ENCODE measurements around the gene ALDH7A1. TPM values are rescaled to one million over a fixed set of nuclear protein-coding genes. Genes with fewer than 3 reads are reported as not detected.

Gene ALDH7A1
- total and polyA plus RNA-seq, 10 of the 15 experiments (the other 5 are each of a cell fraction or from before 2014, with no cell fraction given), result 0.18 to 1.0 (median 0.41) TPM; not detected in 1

DNA sequence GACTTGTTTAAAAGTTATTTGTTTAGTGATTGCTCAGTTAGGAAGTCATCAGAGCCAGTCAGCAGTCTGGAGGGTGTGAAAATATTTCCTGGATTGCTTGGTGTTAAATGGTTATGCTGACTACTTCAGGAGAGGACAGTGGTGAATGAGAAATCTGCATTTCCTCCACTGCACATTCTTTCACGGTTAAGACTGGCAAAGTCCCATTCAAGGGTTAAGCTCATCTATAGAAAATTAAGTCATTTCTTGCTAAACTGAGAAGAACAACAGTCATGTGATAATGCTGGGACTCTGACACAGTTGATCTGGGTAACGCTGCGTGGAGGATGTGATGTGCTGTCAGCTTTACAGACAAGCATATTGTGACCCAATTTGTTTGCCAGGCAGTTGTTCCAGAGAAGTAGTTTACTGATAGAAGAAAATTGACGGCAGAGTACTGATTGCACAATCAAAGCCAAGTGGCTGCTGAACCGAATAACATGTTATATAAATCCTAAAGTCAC lies 91.4 kb downstream of the ALDH7A1 start:
- Histone ChIP-seq H3K4me3 (no peak overlapping the region), H3K79me2 (ENCODE audit: control insufficient read depth, insufficient read depth, low read length) (no peaks in the 10 kb centered on the region), H2AFZ (ENCODE audit: control insufficient read depth, low read depth, low read length) (no peak overlapping the region), H3K9ac (ENCODE audit: control insufficient read depth, insufficient read depth, low read length) (no peak overlapping the region), H4K20me1 (ENCODE audit: control insufficient read depth, insufficient read depth) (no peaks in the 10 kb centered on the region), H3K27ac (ENCODE audit: control insufficient read depth, insufficient read depth) (no peak overlapping the region), H3K4me2 (ENCODE audit: control insufficient read depth, insufficient read depth) (no peak overlapping the region), H3K4me1 (ENCODE audit: control insufficient read depth, insufficient read depth, low read length) (no peaks in the 10 kb centered on the region), H3K27me3 (replicated peaks in 1 of 2; ENCODE audit: control insufficient read depth in 2 of 2, insufficient read depth in 2 of 2, low read length in 1 of 2) (no peaks in the 10 kb centered on the region), H3K9me3 (replicated peaks; ENCODE audit: control insufficient read depth, insufficient read depth, low read length) (no peaks in the 10 kb centered on the region), H3K36me3 (ENCODE audit: control insufficient read depth in 2 of 2, insufficient read depth in 2 of 2, low read length in 1 of 2) (no peaks in the 10 kb centered on the region)
- no peak for ATAC-seq
- peak; percentile 72 for FAIRE-seq
- TF ChIP-seq NR2C2 (IDR thresholded peaks at IDR 0.05; ENCODE audit: borderline replicate concordance, control insufficient read depth, insufficient read length, low read depth) (no peak), EED (IDR thresholded peaks at IDR 0.05; ENCODE audit: low read depth) (no peak), NR2C1 (IDR thresholded peaks at IDR 0.05) (no peak), TAF1 (IDR thresholded peaks at IDR 0.05; ENCODE audit: borderline replicate concordance, low read depth, low read length) (no peak), NR2F1 (conservative IDR thresholded peaks at IDR 0.05) (no peak), FOS (IDR thresholded peaks at IDR 0.05; ENCODE audit: borderline replicate concordance, extremely low read depth, insufficient read length) (no peak), GABPA (IDR thresholded peaks at IDR 0.05; ENCODE audit: low read depth) (no peak), ZNF24 (IDR thresholded peaks at IDR 0.05) (no peak), KDM1A (IDR thresholded peaks at IDR 0.05; ENCODE audit: borderline replicate concordance) (no peak), KAT2A (conservative IDR thresholded peaks at IDR 0.05; ENCODE audit: control insufficient read depth, low read depth, low read length) (no peak), SIX5 (IDR thresholded peaks at IDR 0.05; ENCODE audit: low read depth, low read length, severe bottlenecking) (no peak), CREM (IDR thresholded peaks at IDR 0.05; ENCODE audit: low read depth) (no peak), NFIC (IDR thresholded peaks at IDR 0.05; ENCODE audit: low read depth, low read length) (no peak)
- TF ChIP-seq, protein P1, sequence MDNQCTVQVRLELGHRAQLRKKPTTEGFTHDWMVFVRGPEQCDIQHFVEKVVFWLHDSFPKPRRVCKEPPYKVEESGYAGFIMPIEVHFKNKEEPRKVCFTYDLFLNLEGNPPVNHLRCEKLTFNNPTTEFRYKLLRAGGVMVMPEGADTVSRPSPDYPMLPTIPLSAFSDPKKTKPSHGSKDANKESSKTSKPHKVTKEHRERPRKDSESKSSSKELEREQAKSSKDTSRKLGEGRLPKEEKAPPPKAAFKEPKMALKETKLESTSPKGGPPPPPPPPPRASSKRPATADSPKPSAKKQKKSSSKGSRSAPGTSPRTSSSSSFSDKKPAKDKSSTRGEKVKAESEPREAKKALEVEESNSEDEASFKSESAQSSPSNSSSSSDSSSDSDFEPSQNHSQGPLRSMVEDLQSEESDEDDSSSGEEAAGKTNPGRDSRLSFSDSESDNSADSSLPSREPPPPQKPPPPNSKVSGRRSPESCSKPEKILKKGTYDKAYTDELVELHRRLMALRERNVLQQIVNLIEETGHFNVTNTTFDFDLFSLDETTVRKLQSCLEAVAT (IDR thresholded peaks at IDR 0.05), result no peak
- BruUV-seq (replicated peaks), result no TSS peak
- CTCF ChIA-PET, result no interaction called here
- no peak for DNase-seq (ENCODE audit: low read depth, low spot score)
- in situ Hi-C loops (cut with MboI), result no loop called here
- 20% methylated on average over 5 of the region's 5 CpGs for WGBS (ENCODE audit: insufficient coverage, insufficient replicate concordance, low lambda C conversion rate, missing lambda C conversion rate)
- RAD21 ChIA-PET (ENCODE audit: unreplicated experiment), result no interaction called here
- POLR2A ChIA-PET, result no interaction called here
- SMC1A ChIA-PET (ENCODE audit: uncharacterized antibody, unreplicated experiment), result no interaction called here
- intact Hi-C loops (cut with micrococcal nuclease; ENCODE audit: unreplicated experiment), result loop anchor here (5.0 kb wide), 1 partner anchor 34 kb away; no protein-coding TSS in a partner anchor
